Nephron (organoid): ENCODE results near the gene ASIC2.

Experiments used
- H3K27ac Mint-ChIP-seq, 3 experiments: 2 replicates each; pipeline ENCODE4 v1.8.0; 2020; ENCODE audit warnings: mixed read lengths in 3 of 3, mild to moderate bottlenecking in 2 of 3, moderate library complexity in 1 of 3
- H3K27me3 Mint-ChIP-seq: 2 replicates; pipeline ENCODE4 v1.8.0; 2021; ENCODE audit warnings: low read depth, mild to moderate bottlenecking, moderate library complexity, mixed read lengths
- H3K36me3 Mint-ChIP-seq: 2 replicates; pipeline ENCODE4 v1.8.0; 2020; ENCODE audit warnings: low read depth, mixed read lengths
- H3K4me1 Mint-ChIP-seq: 2 replicates; pipeline ENCODE4 v1.8.0; 2020; ENCODE audit warnings: mixed read lengths
- H3K4me3 Mint-ChIP-seq, 3 experiments: 2 replicates each; pipeline ENCODE4 v1.8.0; 2020; ENCODE audit warnings: mild to moderate bottlenecking in 3 of 3, mixed read lengths in 3 of 3, moderate library complexity in 2 of 3
- H3K9me3 Mint-ChIP-seq: 2 replicates; pipeline ENCODE4 v1.8.0; 2020; ENCODE audit warnings: mixed read lengths
- CTCF ChIP-seq, 3 experiments: fragments of 200-600 bp; sonication (generic); IDR thresholded peaks; one replicate each; pipeline ENCODE4 v1.5.0; 2021; ENCODE audit warnings: antibody characterized with exemption in 3 of 3; ENCODE audit not compliant: unreplicated experiment in 3 of 3

The ASIC2 gene

GRCh38 chr17:33099906-33100305 is 193.2 kb downstream of the ASIC2 start:
- H3K36me3 Mint-ChIP-seq, result no peaks in the 10 kb centered on the region

GRCh38 chr17:33099252-33099651 is 193.8 kb downstream of the ASIC2 start:
- H3K27me3 Mint-ChIP-seq, result peaks cover 8% of the 10 kb centered on the region
- no peaks in the 10 kb centered on the region for H3K9me3 Mint-ChIP-seq
- H3K4me3 Mint-ChIP-seq, result no peak overlapping the region
- H3K27ac Mint-ChIP-seq, result no peak overlapping the region
- no peaks in the 10 kb centered on the region for H3K36me3 Mint-ChIP-seq
- no peaks in the 10 kb centered on the region for H3K4me1 Mint-ChIP-seq
- TF ChIP-seq CTCF (IDR thresholded peaks at IDR 0.05; ENCODE audit: unreplicated experiment in 3 of 3), result no peak

More at GRCh38 chr17:33099906-33100305, 193.2 kb downstream of the ASIC2 start:
- Mint-ChIP-seq H3K4me1 (no peaks in the 10 kb centered on the region), H3K27me3 (peaks cover 8% of the 10 kb centered on the region), H3K9me3 (no peaks in the 10 kb centered on the region), H3K4me3 (no peak overlapping the region), H3K27ac (no peak overlapping the region)
- TF ChIP-seq CTCF (IDR thresholded peaks at IDR 0.05; ENCODE audit: unreplicated experiment in 3 of 3), result no peak

GRCh38 chr17:33097411-33097810 is 195.7 kb downstream of the ASIC2 start:
- Mint-ChIP-seq H3K27ac (no peak overlapping the region), H3K36me3 (no peaks in the 10 kb centered on the region), H3K4me3 (no peak overlapping the region), H3K4me1 (no peaks in the 10 kb centered on the region), H3K27me3 (peaks cover 8% of the 10 kb centered on the region), H3K9me3 (no peaks in the 10 kb centered on the region)
- no peak for TF ChIP-seq CTCF (IDR thresholded peaks at IDR 0.05; ENCODE audit: unreplicated experiment in 3 of 3)

GRCh38 chr17:33096161-33096560 is 196.9 kb downstream of the ASIC2 start:
- H3K4me3 Mint-ChIP-seq, result no peak overlapping the region
- no peak overlapping the region for H3K27ac Mint-ChIP-seq
- TF ChIP-seq CTCF (IDR thresholded peaks at IDR 0.05; ENCODE audit: unreplicated experiment in 3 of 3), result no peak
- no peaks in the 10 kb centered on the region for H3K36me3 Mint-ChIP-seq
- peaks cover 8% of the 10 kb centered on the region for H3K27me3 Mint-ChIP-seq
- H3K4me1 Mint-ChIP-seq, result peaks cover 4% of the 10 kb centered on the region
- no peaks in the 10 kb centered on the region for H3K9me3 Mint-ChIP-seq

- H3K9me3 Mint-ChIP-seq, result no peaks in the 10 kb centered on the region
- peaks cover 14% of the 10 kb centered on the region for H3K4me1 Mint-ChIP-seq
- no peaks in the 10 kb centered on the region for H3K36me3 Mint-ChIP-seq
- TF ChIP-seq CTCF (IDR thresholded peaks at IDR 0.05; ENCODE audit: unreplicated experiment in 3 of 3), result no peak
- H3K27ac Mint-ChIP-seq, result peak overlapping the region in 1 of 3 experiments; percentile 14
- peaks cover 36% of the 10 kb centered on the region for H3K27me3 Mint-ChIP-seq
- no peak overlapping the region for H3K4me3 Mint-ChIP-seq
Observed at GRCh38 chr17:33091271-33091670, 201.8 kb downstream of the ASIC2 start.

GRCh38 chr17:33090806-33091205 is 202.3 kb downstream of the ASIC2 start:
- no peaks in the 10 kb centered on the region for H3K9me3 Mint-ChIP-seq
- H3K27me3 Mint-ChIP-seq, result peaks cover 36% of the 10 kb centered on the region
- H3K27ac Mint-ChIP-seq, result peak overlapping the region in 1 of 3 experiments; percentile 14
- no peak overlapping the region for H3K4me3 Mint-ChIP-seq
- H3K4me1 Mint-ChIP-seq, result peaks cover 18% of the 10 kb centered on the region
- no peak for TF ChIP-seq CTCF (IDR thresholded peaks at IDR 0.05; ENCODE audit: unreplicated experiment in 3 of 3)
- H3K36me3 Mint-ChIP-seq, result no peaks in the 10 kb centered on the region
